ENCODE data around the gene FAM81A. TPM values are rescaled to one million over a fixed set of nuclear protein-coding genes. Genes with fewer than 3 reads are reported as not detected.

Gene FAM81A
- total RNA-seq (ENCODE audit: low replicate concordance): 0.41 and 0.87 TPM in 2 replicates

GRCh38 chr15:59437817-59438624 lies at the start of gene FAM81A:
Gene FAM81A (plus strand): TSS chr15:59438186. CDS start chr15:59458627, 20,441 bp downstream.
- Mint-ChIP-seq H3K27ac (peak within 1 kb of the TSS; percentile 54), H3K4me1 (peaks cover 18% of the 10 kb centered on the region), H3K4me3 (peak within 1 kb of the TSS; percentile 94), H3K9me3 (no peaks in the 10 kb centered on the region), H3K36me3 (no peaks in the 10 kb centered on the region), H3K27me3 (ENCODE audit: insufficient read depth, low read depth) (peaks cover 24% of the 10 kb centered on the region)
- TF ChIP-seq EZH2phosphoT487 (IDR thresholded peaks at IDR 0.05) (no peak), EZH2 (IDR thresholded peaks at IDR 0.05) (peak; percentile 23)
- TF ChIP-seq, protein P1, sequence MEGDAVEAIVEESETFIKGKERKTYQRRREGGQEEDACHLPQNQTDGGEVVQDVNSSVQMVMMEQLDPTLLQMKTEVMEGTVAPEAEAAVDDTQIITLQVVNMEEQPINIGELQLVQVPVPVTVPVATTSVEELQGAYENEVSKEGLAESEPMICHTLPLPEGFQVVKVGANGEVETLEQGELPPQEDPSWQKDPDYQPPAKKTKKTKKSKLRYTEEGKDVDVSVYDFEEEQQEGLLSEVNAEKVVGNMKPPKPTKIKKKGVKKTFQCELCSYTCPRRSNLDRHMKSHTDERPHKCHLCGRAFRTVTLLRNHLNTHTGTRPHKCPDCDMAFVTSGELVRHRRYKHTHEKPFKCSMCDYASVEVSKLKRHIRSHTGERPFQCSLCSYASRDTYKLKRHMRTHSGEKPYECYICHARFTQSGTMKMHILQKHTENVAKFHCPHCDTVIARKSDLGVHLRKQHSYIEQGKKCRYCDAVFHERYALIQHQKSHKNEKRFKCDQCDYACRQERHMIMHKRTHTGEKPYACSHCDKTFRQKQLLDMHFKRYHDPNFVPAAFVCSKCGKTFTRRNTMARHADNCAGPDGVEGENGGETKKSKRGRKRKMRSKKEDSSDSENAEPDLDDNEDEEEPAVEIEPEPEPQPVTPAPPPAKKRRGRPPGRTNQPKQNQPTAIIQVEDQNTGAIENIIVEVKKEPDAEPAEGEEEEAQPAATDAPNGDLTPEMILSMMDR (IDR thresholded peaks at IDR 0.05): no peak
- peaks cover 7% of the 10 kb centered on the region for H3K4me1 ChIP-seq
- peak within 1 kb of the TSS; percentile 72 for H3K4me3 ChIP-seq
- no peaks in the 10 kb centered on the region for H3K79me2 ChIP-seq (ENCODE audit: low read depth)
- H3F3A ChIP-seq (ENCODE audit: low read depth): peaks cover 14% of the 10 kb centered on the region
- H3K9me3 ChIP-seq (ENCODE audit: low read depth): no peaks in the 10 kb centered on the region
- DNase-seq (ENCODE audit: low spot score): peak; percentile 89
- no peak within 1 kb of the TSS for H3K9ac ChIP-seq
- peaks cover 86% of the 10 kb centered on the region for H3K27me3 ChIP-seq
- peak within 1 kb of the TSS; percentile 89 for H2AFZ ChIP-seq (replicated peaks)
- H3K4me2 ChIP-seq: peak within 1 kb of the TSS; percentile 96
- H4K20me1 ChIP-seq (ENCODE audit: low read depth): no peaks in the 10 kb centered on the region
- H3K27ac ChIP-seq: no peak within 1 kb of the TSS
- no peaks in the 10 kb centered on the region for H3K36me3 ChIP-seq

- Mint-ChIP-seq H3K9me3 (no peaks in the 10 kb centered on the region), H3K27ac (no peak overlapping the region), H3K36me3 (no peaks in the 10 kb centered on the region), H3K4me1 (no peaks in the 10 kb centered on the region), H3K4me3 (no peak overlapping the region), H3K27me3 (ENCODE audit: insufficient read depth, low read depth) (peaks cover 4% of the 10 kb centered on the region)
- Histone ChIP-seq H3K4me3 (no peak overlapping the region), H3K27ac (no peak overlapping the region), H4K20me1 (ENCODE audit: low read depth) (no peaks in the 10 kb centered on the region), H3F3A (ENCODE audit: low read depth) (no peaks in the 10 kb centered on the region), H3K79me2 (ENCODE audit: low read depth) (no peaks in the 10 kb centered on the region), H3K9ac (no peak overlapping the region), H2AFZ (replicated peaks) (no peak overlapping the region), H3K4me1 (no peaks in the 10 kb centered on the region), H3K9me3 (ENCODE audit: low read depth) (no peaks in the 10 kb centered on the region), H3K36me3 (no peaks in the 10 kb centered on the region), H3K4me2 (no peak overlapping the region), H3K27me3 (no peaks in the 10 kb centered on the region)
- TF ChIP-seq EZH2phosphoT487 (IDR thresholded peaks at IDR 0.05): no peak
- TF ChIP-seq EZH2 (IDR thresholded peaks at IDR 0.05): no peak
- TF ChIP-seq, protein P1 (IDR thresholded peaks at IDR 0.05): no peak
- DNase-seq (ENCODE audit: low spot score): no peak
These were observed 49.3 kb upstream of the FAM81A start for GRCh38 chr15:59388670-59389069.

GRCh38 chr15:59392299-59392698 lies 45.7 kb upstream of the FAM81A start:
- no peak overlapping the region for H3K4me3 ChIP-seq
- Mint-ChIP-seq H3K9me3 (no peaks in the 10 kb centered on the region), H3K27ac (no peak overlapping the region), H3K4me1 (no peaks in the 10 kb centered on the region), H3K36me3 (no peaks in the 10 kb centered on the region), H3K4me3 (no peak overlapping the region), H3K27me3 (ENCODE audit: insufficient read depth, low read depth) (peaks cover 2% of the 10 kb centered on the region)
- H3K4me1 ChIP-seq: no peaks in the 10 kb centered on the region
- H3K36me3 ChIP-seq: no peaks in the 10 kb centered on the region
- no peaks in the 10 kb centered on the region for H3F3A ChIP-seq (ENCODE audit: low read depth)
- no peaks in the 10 kb centered on the region for H3K9me3 ChIP-seq (ENCODE audit: low read depth)
- H2AFZ ChIP-seq (replicated peaks): no peak overlapping the region
- H3K4me2 ChIP-seq: no peak overlapping the region
- no peaks in the 10 kb centered on the region for H4K20me1 ChIP-seq (ENCODE audit: low read depth)
- H3K27ac ChIP-seq: no peak overlapping the region
- no peaks in the 10 kb centered on the region for H3K27me3 ChIP-seq
- DNase-seq (ENCODE audit: low spot score): no peak
- TF ChIP-seq, protein P1 (IDR thresholded peaks at IDR 0.05): no peak
- TF ChIP-seq EZH2 (IDR thresholded peaks at IDR 0.05): no peak
- no peak for TF ChIP-seq EZH2phosphoT487 (IDR thresholded peaks at IDR 0.05)
- H3K79me2 ChIP-seq (ENCODE audit: low read depth): no peaks in the 10 kb centered on the region
- no peak overlapping the region for H3K9ac ChIP-seq
